ENCODE measurements around the gene FOXK1.
A peak's percentile ranks its signal among the peaks of the same experiment; 100 is the strongest.
"Not testable (repeated sequence)": the region's sequence is repeated elsewhere in the genome, so short reads cannot be mapped to it uniquely, and the experiment has no call there.

FOXK1 gene

GRCh38 chr7:4670791-4671190 is 11.3 kb upstream of the FOXK1 start:
- Histone ChIP-seq H3K27ac (ENCODE audit: low read length) (no peak overlapping the region), H3K9ac (ENCODE audit: low read depth, low read length) (no peak overlapping the region), H3K4me3 (ENCODE audit: low read length) (no peak overlapping the region), H3K27me3 (ENCODE audit: insufficient read depth, low read length) (no peaks in the 10 kb centered on the region), H3K36me3 (ENCODE audit: insufficient read depth, low read depth, low read length) (no peaks in the 10 kb centered on the region), H3K9me3 (ENCODE audit: insufficient read depth, low read depth, low read length) (peaks cover 12% of the 10 kb centered on the region), H3K4me1 (ENCODE audit: insufficient read depth, low read length) (no peaks in the 10 kb centered on the region)

- peaks cover 10% of the 10 kb centered on the region for H3K9me3 ChIP-seq (ENCODE audit: insufficient read depth, low read depth, low read length)
- no peaks in the 10 kb centered on the region for H3K36me3 ChIP-seq (ENCODE audit: insufficient read depth, low read depth, low read length)
- no peak overlapping the region for H3K9ac ChIP-seq (ENCODE audit: low read depth, low read length)
- H3K27me3 ChIP-seq (ENCODE audit: insufficient read depth, low read length) = peaks cover 31% of the 10 kb centered on the region
- H3K4me3 ChIP-seq (ENCODE audit: low read length) = no peak overlapping the region
- no peaks in the 10 kb centered on the region for H3K4me1 ChIP-seq (ENCODE audit: insufficient read depth, low read length)
- H3K27ac ChIP-seq (ENCODE audit: low read length) = no peak overlapping the region
Measured at GRCh38 chr7:4675771-4676367, 6.2 kb upstream of the FOXK1 start.

- H3K27me3 ChIP-seq (ENCODE audit: insufficient read depth, low read length) = peaks cover 40% of the 10 kb centered on the region
- H3K4me3 ChIP-seq (ENCODE audit: low read length); H3K9me3 ChIP-seq (ENCODE audit: insufficient read depth, low read depth, low read length); H3K9ac ChIP-seq (ENCODE audit: low read depth, low read length); H3K36me3 ChIP-seq (ENCODE audit: insufficient read depth, low read depth, low read length); H3K4me1 ChIP-seq (ENCODE audit: insufficient read depth, low read length); H3K27ac ChIP-seq (ENCODE audit: low read length): not testable (repeated sequence)
Measured at GRCh38 chr7:4677518-4677917, 4.6 kb upstream of the FOXK1 start.

- H3K4me1 ChIP-seq (ENCODE audit: insufficient read depth, low read length) = no peaks in the 10 kb centered on the region; the same call in 1 of the 2 replicates
- no peaks in the 10 kb centered on the region; the same call in 1 of the 2 replicates for H3K9me3 ChIP-seq (ENCODE audit: insufficient read depth, low read depth, low read length)
- H3K36me3 ChIP-seq (ENCODE audit: insufficient read depth, low read depth, low read length) = no peaks in the 10 kb centered on the region
- no peak overlapping the region for H3K9ac ChIP-seq (ENCODE audit: low read depth, low read length)
- no peak overlapping the region for H3K27ac ChIP-seq (ENCODE audit: low read length)
- peaks cover 50% of the 10 kb centered on the region for H3K27me3 ChIP-seq (ENCODE audit: insufficient read depth, low read length)
- H3K4me3 ChIP-seq (ENCODE audit: low read length) = no peak overlapping the region
Measured at GRCh38 chr7:4681218-4681851, 760 bp upstream of the FOXK1 start.

GRCh38 chr7:4682621-4683042 is 537 bp downstream of the FOXK1 start:
- Histone ChIP-seq H3K9ac (ENCODE audit: low read depth, low read length) (peak overlapping the region; percentile 56; the same call in 1 of the 2 replicates), H3K4me1 (ENCODE audit: insufficient read depth, low read length) (no peaks in the 10 kb centered on the region; the same call in 1 of the 2 replicates), H3K27ac (ENCODE audit: low read length) (no peak overlapping the region)

GRCh38 chr7:4683043-4683883 is 1.2 kb downstream of the FOXK1 start:
- H3K27ac ChIP-seq (ENCODE audit: low read length) = no peak overlapping the region
- no peaks in the 10 kb centered on the region for H3K36me3 ChIP-seq (ENCODE audit: insufficient read depth, low read depth, low read length)
- no peaks in the 10 kb centered on the region; the same call in 1 of the 2 replicates for H3K4me1 ChIP-seq (ENCODE audit: insufficient read depth, low read length)
- no peaks in the 10 kb centered on the region; the same call in 1 of the 2 replicates for H3K9me3 ChIP-seq (ENCODE audit: insufficient read depth, low read depth, low read length)
- peaks cover 44% of the 10 kb centered on the region for H3K27me3 ChIP-seq (ENCODE audit: insufficient read depth, low read length)
- peak overlapping the region; percentile 56; the same call in 1 of the 2 replicates for H3K9ac ChIP-seq (ENCODE audit: low read depth, low read length)
- H3K4me3 ChIP-seq (ENCODE audit: low read length) = peak overlapping the region; percentile 65

More at GRCh38 chr7:4682621-4683042, 537 bp downstream of the FOXK1 start:
- Histone ChIP-seq H3K36me3 (ENCODE audit: insufficient read depth, low read depth, low read length) (no peaks in the 10 kb centered on the region), H3K27me3 (ENCODE audit: insufficient read depth, low read length) (peaks cover 48% of the 10 kb centered on the region), H3K9me3 (ENCODE audit: insufficient read depth, low read depth, low read length) (no peaks in the 10 kb centered on the region; the same call in 1 of the 2 replicates), H3K4me3 (ENCODE audit: low read length) (peak overlapping the region; percentile 65; the same call in 1 of the 2 replicates)

GRCh38 chr7:4683884-4684565 is 1.9 kb downstream of the FOXK1 start:
- no peak overlapping the region for H3K9ac ChIP-seq (ENCODE audit: low read depth, low read length)
- H3K27me3 ChIP-seq (ENCODE audit: insufficient read depth, low read length) = peaks cover 37% of the 10 kb centered on the region
- peak overlapping the region; percentile 65 for H3K4me3 ChIP-seq (ENCODE audit: low read length)
- no peaks in the 10 kb centered on the region; the same call in 1 of the 2 replicates for H3K4me1 ChIP-seq (ENCODE audit: insufficient read depth, low read length)
- no peaks in the 10 kb centered on the region for H3K36me3 ChIP-seq (ENCODE audit: insufficient read depth, low read depth, low read length)
- no peak overlapping the region for H3K27ac ChIP-seq (ENCODE audit: low read length)
- no peaks in the 10 kb centered on the region; the same call in 1 of the 2 replicates for H3K9me3 ChIP-seq (ENCODE audit: insufficient read depth, low read depth, low read length)

- Histone ChIP-seq H3K9me3 (ENCODE audit: insufficient read depth, low read depth, low read length) (no peaks in the 10 kb centered on the region; the same call in 1 of the 2 replicates), H3K27ac (ENCODE audit: low read length) (no peak overlapping the region), H3K9ac (ENCODE audit: low read depth, low read length) (no peak overlapping the region), H3K36me3 (ENCODE audit: insufficient read depth, low read depth, low read length) (no peaks in the 10 kb centered on the region), H3K27me3 (ENCODE audit: insufficient read depth, low read length) (peaks cover 29% of the 10 kb centered on the region), H3K4me3 (ENCODE audit: low read length) (no peak overlapping the region), H3K4me1 (ENCODE audit: insufficient read depth, low read length) (no peaks in the 10 kb centered on the region; the same call in 1 of the 2 replicates)
Measured at GRCh38 chr7:4684846-4685245, 2.8 kb downstream of the FOXK1 start.

DNA sequence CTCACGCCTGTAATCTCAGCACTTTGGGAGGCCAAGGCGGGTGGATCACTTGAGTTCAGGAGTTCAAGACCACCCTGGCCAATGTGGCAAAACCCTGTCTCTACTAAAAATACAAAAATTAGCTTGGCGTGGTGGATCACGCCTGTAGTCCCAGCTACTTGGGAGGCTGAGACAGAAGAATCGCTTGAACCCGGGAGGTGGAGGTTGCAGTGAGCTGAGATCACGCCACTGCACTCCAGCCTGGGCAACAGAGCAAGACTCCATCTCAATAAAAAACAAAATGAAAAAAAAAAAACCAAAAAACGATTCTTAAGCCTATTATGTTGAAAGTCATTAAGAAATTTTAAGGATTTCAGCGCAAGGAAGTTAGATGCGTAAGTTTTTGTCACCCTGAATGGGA is 3.6 kb downstream of the FOXK1 start:
- peaks cover 21% of the 10 kb centered on the region for H3K27me3 ChIP-seq (ENCODE audit: insufficient read depth, low read length)
- not testable (repeated sequence) for H3K4me3 ChIP-seq (ENCODE audit: low read length); H3K9ac ChIP-seq (ENCODE audit: low read depth, low read length); H3K27ac ChIP-seq (ENCODE audit: low read length); H3K9me3 ChIP-seq (ENCODE audit: insufficient read depth, low read depth, low read length); H3K36me3 ChIP-seq (ENCODE audit: insufficient read depth, low read depth, low read length); H3K4me1 ChIP-seq (ENCODE audit: insufficient read depth, low read length)

DNA sequence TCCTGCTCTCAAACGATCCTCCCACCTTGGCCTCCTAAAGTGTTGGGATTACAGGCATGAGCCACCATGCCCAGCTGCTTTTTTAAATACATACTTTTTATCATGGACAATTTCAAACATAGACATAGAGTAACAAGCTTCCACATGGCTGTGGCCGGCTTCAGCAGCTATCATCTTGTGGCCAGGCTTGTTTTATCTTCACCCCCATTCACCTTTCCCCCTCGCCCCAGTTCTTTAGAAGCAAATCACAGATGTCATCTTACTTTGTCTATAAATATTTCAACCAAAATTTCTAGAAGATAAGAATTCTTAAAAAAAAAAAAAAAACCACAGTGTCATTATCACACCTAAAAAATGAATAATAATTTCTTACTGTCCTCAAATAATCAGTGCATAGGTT is 5.9 kb downstream of the FOXK1 start:
- Histone ChIP-seq H3K27me3 (ENCODE audit: insufficient read depth, low read length) (peaks cover 8% of the 10 kb centered on the region), H3K9ac (ENCODE audit: low read depth, low read length) (no peak overlapping the region), H3K4me3 (ENCODE audit: low read length) (no peak overlapping the region), H3K9me3 (ENCODE audit: insufficient read depth, low read depth, low read length) (no peaks in the 10 kb centered on the region), H3K27ac (ENCODE audit: low read length) (no peak overlapping the region), H3K36me3 (ENCODE audit: insufficient read depth, low read depth, low read length) (no peaks in the 10 kb centered on the region), H3K4me1 (ENCODE audit: insufficient read depth, low read length) (no peaks in the 10 kb centered on the region; the same call in 1 of the 2 replicates)

DNA sequence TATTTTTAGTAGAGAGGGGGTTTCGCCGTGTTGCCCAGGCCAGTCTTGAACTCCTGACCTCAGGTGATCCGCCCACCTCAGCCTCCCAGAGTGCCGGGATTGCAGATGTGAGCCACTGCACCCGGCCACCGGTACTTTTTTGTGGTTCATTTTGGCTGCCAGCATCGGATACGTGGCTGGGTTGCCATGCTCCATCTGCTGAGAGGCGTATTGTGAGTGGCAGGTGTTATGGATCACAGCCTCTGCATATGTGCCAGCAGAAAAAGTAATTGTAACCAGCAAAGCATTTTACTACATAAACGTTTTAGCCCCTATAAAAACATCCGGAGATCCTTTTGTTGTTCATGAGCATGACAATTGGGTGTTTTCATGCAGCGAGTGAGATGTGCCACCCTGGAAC is 7.1 kb downstream of the FOXK1 start:
- H3K27ac ChIP-seq (ENCODE audit: low read length) = no peak overlapping the region
- H3K27me3 ChIP-seq (ENCODE audit: insufficient read depth, low read length) = no peaks in the 10 kb centered on the region
- no peak overlapping the region for H3K4me3 ChIP-seq (ENCODE audit: low read length)
- no peaks in the 10 kb centered on the region for H3K9me3 ChIP-seq (ENCODE audit: insufficient read depth, low read depth, low read length)
- H3K4me1 ChIP-seq (ENCODE audit: insufficient read depth, low read length) = no peaks in the 10 kb centered on the region
- no peaks in the 10 kb centered on the region for H3K36me3 ChIP-seq (ENCODE audit: insufficient read depth, low read depth, low read length)
- H3K9ac ChIP-seq (ENCODE audit: low read depth, low read length) = no peak overlapping the region

All from iPS-20b (cell line).